Measurements from ENCODE around the gene ITLN2. TPM values are rescaled to one million over a fixed set of nuclear protein-coding genes. Genes with fewer than 3 reads are reported as not detected.
A peak's percentile ranks its signal among the peaks of the same experiment; 100 is the strongest.

ITLN2 gene
- total and polyA plus RNA-seq, 9 of the 15 experiments (the other 6 are each of a cell fraction or from before 2014, with no cell fraction given), result not detected

GRCh38 chr1:160997323-160998038, 42.9 kb upstream of the ITLN2 start (continued):
- TF ChIP-seq HES1 (IDR thresholded peaks at IDR 0.05; ENCODE audit: low read depth) (no peak), BDP1 (IDR thresholded peaks at IDR 0.05; ENCODE audit: insufficient read depth, insufficient read length) (no peak), MCM3 (IDR thresholded peaks at IDR 0.05) (no peak), FOXK1 (CRISPR knock-in tag; IDR thresholded peaks at IDR 0.05; ENCODE audit: borderline replicate concordance) (0 out of 2 replicates have a peak, but pooled peaks have one; percentile 66), TSHZ1 (CRISPR knock-in tag; IDR thresholded peaks at IDR 0.05) (no peak), FUS (optimal IDR thresholded peaks at IDR 0.05; ENCODE audit: low read depth, low read length) (no peak), REST (IDR thresholded peaks at IDR 0.05; ENCODE audit: borderline replicate concordance) (peak; percentile 82), REST (CRISPR knock-in tag; IDR thresholded peaks at IDR 0.05; ENCODE audit: low read depth) (no peak), NFRKB (IDR thresholded peaks at IDR 0.05; ENCODE audit: low read depth) (no peak)
